ENCODE results near the gene HES4.

DNA sequence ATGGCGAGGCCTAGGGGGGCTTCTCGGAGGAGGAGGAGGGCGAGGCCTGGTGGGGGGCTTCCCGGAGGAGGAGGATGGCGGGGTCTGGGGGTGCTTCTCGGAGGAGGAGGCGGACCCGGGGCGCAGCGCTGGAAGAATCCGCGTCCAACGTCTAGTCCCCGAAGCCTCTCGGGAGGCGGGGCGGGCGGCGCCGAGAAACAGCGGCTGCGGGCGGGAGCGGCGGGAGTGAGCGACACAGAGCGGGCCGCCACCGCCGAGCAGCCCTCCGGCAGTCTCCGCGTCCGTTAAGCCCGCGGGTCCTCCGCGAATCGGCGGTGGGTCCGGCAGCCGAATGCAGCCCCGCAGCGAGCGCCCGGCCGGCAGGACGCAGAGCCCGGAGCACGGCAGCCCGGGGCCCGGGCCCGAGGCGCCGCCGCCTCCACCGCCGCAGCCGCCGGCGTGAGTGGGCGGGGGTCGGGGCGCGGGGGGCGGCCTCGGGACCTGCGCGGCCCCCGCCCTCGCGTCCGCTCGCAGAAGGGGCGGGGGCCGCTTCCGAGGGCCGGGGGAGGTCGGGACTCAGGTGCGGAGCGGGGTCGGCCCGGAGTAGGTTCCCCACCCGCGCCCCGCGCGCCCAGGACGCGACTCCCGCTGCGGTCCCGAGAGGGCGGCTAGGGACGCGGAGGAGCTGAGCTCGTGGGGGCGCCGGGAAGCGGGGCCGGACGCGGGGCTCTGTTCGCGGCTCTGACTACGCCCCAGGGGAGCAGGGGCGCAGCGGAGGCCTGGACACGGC lies 39.4 kb downstream of the HES4 start, which contains the start of gene KLHL17:
- TF ChIP-seq, protein P1, sequence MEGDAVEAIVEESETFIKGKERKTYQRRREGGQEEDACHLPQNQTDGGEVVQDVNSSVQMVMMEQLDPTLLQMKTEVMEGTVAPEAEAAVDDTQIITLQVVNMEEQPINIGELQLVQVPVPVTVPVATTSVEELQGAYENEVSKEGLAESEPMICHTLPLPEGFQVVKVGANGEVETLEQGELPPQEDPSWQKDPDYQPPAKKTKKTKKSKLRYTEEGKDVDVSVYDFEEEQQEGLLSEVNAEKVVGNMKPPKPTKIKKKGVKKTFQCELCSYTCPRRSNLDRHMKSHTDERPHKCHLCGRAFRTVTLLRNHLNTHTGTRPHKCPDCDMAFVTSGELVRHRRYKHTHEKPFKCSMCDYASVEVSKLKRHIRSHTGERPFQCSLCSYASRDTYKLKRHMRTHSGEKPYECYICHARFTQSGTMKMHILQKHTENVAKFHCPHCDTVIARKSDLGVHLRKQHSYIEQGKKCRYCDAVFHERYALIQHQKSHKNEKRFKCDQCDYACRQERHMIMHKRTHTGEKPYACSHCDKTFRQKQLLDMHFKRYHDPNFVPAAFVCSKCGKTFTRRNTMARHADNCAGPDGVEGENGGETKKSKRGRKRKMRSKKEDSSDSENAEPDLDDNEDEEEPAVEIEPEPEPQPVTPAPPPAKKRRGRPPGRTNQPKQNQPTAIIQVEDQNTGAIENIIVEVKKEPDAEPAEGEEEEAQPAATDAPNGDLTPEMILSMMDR (IDR thresholded peaks at IDR 0.05; ENCODE audit: low read length), result no peak
- TF ChIP-seq EZH2phosphoT487 (IDR thresholded peaks at IDR 0.05; ENCODE audit: low read length), result no peak

Measured in MM.1S (cell line).